A673 (cell line): ENCODE measurements around the gene SULT1A1. TPM values are rescaled to one million over a fixed set of nuclear protein-coding genes. Genes with fewer than 3 reads are reported as not detected.
"Not testable (repeated sequence)": the region's sequence is repeated elsewhere in the genome, so short reads cannot be mapped to it uniquely, and the experiment has no call there.

ENCODE experiments used
- Bru-seq: library from RNA; stranded (reverse); fragments of 400-500 nt; gene quantifications from one replicate; lab custom pipeline; 2021; lab: Mats Ljungman, UMichigan
- BruChase-seq, 2 experiments: library from RNA; stranded (reverse); fragments of 400-500 nt; gene quantifications; one replicate each; lab custom pipeline; 2021; lab: Mats Ljungman, UMichigan
- BruUV-seq: library from RNA; stranded (reverse); fragments of 400-500 nt; replicated peaks from 2 replicates; lab custom pipeline; 2021; lab: Mats Ljungman, UMichigan
- CTCF ChIA-PET: fragments of 300-600 bp; sonication (Branson Sonifier 250); formaldehyde crosslinking; loops from one replicate; lab custom pipeline; 2022; ENCODE audit warnings: antibody characterized with exemption; lab: Charles Lee
- POLR2A ChIA-PET: fragments of 300-600 bp; sonication (Branson Sonifier 250); formaldehyde crosslinking; loops from one replicate; lab custom pipeline; 2022; ENCODE audit warnings: antibody characterized with exemption; ENCODE audit not compliant: low non-redundant PET; lab: Charles Lee
- DNase-seq: peaks from one replicate; pipeline ENCODE4 v3.0.0-alpha.2; 2015; ENCODE audit warnings: low spot score
- H3K27ac ChIP-seq: fragments of 200-600 bp; sonication (generic); 2 replicates; pipeline ENCODE4 v1.5.1; 2016; ENCODE audit warnings: mixed run types, low read depth, mild to moderate bottlenecking, mixed read lengths, antibody characterized with exemption, low read length; ENCODE audit not compliant: poor library complexity, severe bottlenecking
- H3K27me3 ChIP-seq: fragments of 200-600 bp; sonication (generic); replicated peaks from 2 replicates; pipeline ENCODE4 v1.6.1; 2017; ENCODE audit warnings: mixed run types, low read depth, mild to moderate bottlenecking, mixed read lengths, antibody characterized with exemption, low read length; ENCODE audit not compliant: insufficient read depth, poor library complexity
- H3K36me3 ChIP-seq: fragments of 200-600 bp; sonication (generic); 2 replicates; pipeline ENCODE4 v1.6.1; 2016; ENCODE audit warnings: mixed run types, mild to moderate bottlenecking, mixed read lengths, antibody characterized with exemption, low read length; ENCODE audit not compliant: insufficient read depth, poor library complexity, severe bottlenecking
- H3K4me1 ChIP-seq: fragments of 200-600 bp; sonication (generic); 2 replicates; pipeline ENCODE4 v1.6.1; 2017; ENCODE audit warnings: mixed run types, mild to moderate bottlenecking, mixed read lengths, antibody characterized with exemption, low read length; ENCODE audit not compliant: insufficient read depth, poor library complexity, severe bottlenecking
- H3K4me3 ChIP-seq: fragments of 200-600 bp; sonication (generic); 2 replicates; pipeline ENCODE4 v1.5.1; 2016; ENCODE audit warnings: low read depth, mixed run types, mild to moderate bottlenecking, mixed read lengths, low read length; ENCODE audit not compliant: poor library complexity, severe bottlenecking
- H3K9me3 ChIP-seq: fragments of 200-600 bp; sonication (generic); 2 replicates; pipeline ENCODE4 v1.6.1; 2016; ENCODE audit warnings: mixed run types, low read depth, mild to moderate bottlenecking, mixed read lengths, antibody characterized with exemption, low read length; ENCODE audit not compliant: poor library complexity, severe bottlenecking
- EZH2 ChIP-seq: fragments of 200-600 bp; sonication (generic); IDR thresholded peaks from 2 replicates; pipeline ENCODE4 v1.6.1; 2017; ENCODE audit warnings: borderline replicate concordance, low read depth, mild to moderate bottlenecking, mixed read lengths, antibody characterized with exemption, low read length; ENCODE audit not compliant: poor library complexity, severe bottlenecking
- intact Hi-C: fragments of 100-400 bp; cut with micrococcal nuclease; formaldehyde crosslinking; loops from one replicate; pipeline ENCODE4 v1.10.0; 2022; ENCODE audit not compliant: unreplicated experiment
- long read RNA-seq: library from polyadenylated mRNA; stranded (forward); transcript quantifications from one replicate; pipeline ENCODE4 v2.0.0, GENCODE V29; 2022
- total RNA-seq: library from RNA; stranded (reverse); gene quantifications from 2 replicates; pipeline ENCODE4 v1.2.3, GENCODE V29; 2021
- TF ChIP-seq, protein P1 (sequence below): fragments of 300-800, 200-600 bp; sonication (generic); conservative IDR thresholded peaks from 2 replicates; pipeline ENCODE4 v1.5.1; 2017; ENCODE audit warnings: low read depth, mild to moderate bottlenecking, antibody characterized with exemption, low read length, moderate library complexity, mixed read lengths

SULT1A1 gene
- total RNA-seq: 8.9 and 10.8 TPM in 2 replicates
- Bru-seq, nascent RNA: percentile 60 among the genes with signal in this experiment
- BruChase-seq, experiment 1, labeled RNA remaining after a 2-hour chase: percentile 60 among the genes with signal in this experiment
- BruChase-seq, experiment 2, labeled RNA remaining after a 6-hour chase: percentile 74 among the genes with signal in this experiment
- long read RNA-seq, full-length matches to known transcripts: 18 of 31 reads
- long read RNA-seq, partial matches to known transcripts: 5 of 31 reads
- long read RNA-seq, other reads (novel, unspliced or antisense): 8 of 31 reads

DNA sequence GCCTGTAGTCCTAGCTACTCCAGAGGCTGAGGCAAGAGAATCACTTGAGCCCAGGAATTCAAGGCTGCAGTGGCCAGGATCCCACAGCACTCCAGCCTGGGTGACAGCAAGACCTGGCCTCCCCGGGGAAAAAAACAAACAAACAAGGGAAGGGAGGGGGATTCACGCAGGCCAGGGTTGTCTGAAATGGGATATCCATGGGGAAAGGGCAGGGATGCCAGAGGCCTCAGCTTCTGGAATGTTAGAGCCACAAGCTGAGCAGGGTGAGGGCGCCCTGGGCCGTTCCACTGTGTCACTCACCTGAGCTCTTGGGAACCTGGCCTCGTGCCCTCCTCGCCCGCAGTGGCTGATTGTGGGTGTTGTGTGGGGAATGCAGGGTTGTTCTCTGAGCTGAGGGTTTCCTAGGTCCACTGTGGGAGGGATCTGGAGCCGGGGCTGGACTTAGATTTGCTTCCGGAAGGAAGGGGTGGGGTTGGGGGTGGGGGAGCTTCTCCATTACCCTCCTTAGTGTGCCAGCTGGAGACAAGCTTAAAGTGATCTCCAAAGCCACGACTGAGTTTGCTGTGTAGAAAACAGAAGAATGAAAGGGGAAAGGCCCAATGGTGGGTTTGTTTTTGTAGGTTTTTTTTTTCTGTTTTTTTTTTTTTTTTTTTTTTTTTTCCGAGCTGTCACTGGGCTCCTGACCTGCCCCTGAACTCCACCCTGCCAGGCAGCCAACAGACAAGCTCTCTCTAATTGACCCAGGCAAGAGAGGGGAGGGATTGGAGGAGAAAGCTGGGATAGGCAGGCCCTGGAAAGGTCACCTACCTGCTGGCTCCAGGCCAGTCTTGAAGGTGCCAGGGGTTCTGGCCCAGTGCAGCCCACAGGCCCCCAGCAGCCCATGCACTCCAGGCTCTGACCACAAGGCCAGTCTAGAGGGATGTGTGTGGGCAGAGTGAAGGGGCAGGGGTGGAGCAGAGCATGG lies at the start of gene SULT1A1:
Gene SULT1A1, minus strand, starts transcription at position 414 of the 964 bp plus-strand sequence. CDS start 1,189 bp downstream, outside the sequence.
- ChIA-PET CTCF (no interaction called here), POLR2A (no interaction called here)
- Histone ChIP-seq H3K36me3 (no peaks in the 10 kb centered on the region), H3K27ac (no peak within 1 kb of the TSS), H3K4me1 (no peaks in the 10 kb centered on the region), H3K4me3 (peak within 1 kb of the TSS; percentile 15), H3K9me3 (no peaks in the 10 kb centered on the region), H3K27me3 (no peaks in the 10 kb centered on the region)
- intact Hi-C loops: no loop called here
- DNase-seq: peak; percentile 33
- no TSS peak for BruUV-seq
- no peak for TF ChIP-seq EZH2
- TF ChIP-seq, protein P1, sequence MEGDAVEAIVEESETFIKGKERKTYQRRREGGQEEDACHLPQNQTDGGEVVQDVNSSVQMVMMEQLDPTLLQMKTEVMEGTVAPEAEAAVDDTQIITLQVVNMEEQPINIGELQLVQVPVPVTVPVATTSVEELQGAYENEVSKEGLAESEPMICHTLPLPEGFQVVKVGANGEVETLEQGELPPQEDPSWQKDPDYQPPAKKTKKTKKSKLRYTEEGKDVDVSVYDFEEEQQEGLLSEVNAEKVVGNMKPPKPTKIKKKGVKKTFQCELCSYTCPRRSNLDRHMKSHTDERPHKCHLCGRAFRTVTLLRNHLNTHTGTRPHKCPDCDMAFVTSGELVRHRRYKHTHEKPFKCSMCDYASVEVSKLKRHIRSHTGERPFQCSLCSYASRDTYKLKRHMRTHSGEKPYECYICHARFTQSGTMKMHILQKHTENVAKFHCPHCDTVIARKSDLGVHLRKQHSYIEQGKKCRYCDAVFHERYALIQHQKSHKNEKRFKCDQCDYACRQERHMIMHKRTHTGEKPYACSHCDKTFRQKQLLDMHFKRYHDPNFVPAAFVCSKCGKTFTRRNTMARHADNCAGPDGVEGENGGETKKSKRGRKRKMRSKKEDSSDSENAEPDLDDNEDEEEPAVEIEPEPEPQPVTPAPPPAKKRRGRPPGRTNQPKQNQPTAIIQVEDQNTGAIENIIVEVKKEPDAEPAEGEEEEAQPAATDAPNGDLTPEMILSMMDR: no peak

DNA sequence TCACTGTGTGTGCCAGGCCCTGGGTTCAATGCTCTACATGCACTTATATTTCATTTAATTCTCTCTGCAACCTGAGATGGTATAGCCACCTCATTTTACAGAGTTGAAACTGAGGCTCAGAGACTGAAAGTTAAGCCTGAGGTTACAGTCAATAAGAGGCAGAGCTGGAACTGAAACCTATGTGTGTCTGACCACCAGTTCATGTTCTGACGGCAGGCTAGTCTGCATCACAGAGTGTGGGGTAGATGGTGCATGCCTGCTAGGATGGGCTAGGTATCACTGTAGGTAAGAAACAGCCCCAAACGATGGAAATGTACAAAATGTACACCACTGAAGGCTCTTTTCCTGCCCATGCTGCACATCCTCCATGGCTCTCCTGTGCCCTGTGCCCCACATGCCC lies 30.1 kb upstream of the SULT1A1 start:
- intact Hi-C loops, CTCF ChIA-PET, BruUV-seq: not testable (repeated sequence)

DNA sequence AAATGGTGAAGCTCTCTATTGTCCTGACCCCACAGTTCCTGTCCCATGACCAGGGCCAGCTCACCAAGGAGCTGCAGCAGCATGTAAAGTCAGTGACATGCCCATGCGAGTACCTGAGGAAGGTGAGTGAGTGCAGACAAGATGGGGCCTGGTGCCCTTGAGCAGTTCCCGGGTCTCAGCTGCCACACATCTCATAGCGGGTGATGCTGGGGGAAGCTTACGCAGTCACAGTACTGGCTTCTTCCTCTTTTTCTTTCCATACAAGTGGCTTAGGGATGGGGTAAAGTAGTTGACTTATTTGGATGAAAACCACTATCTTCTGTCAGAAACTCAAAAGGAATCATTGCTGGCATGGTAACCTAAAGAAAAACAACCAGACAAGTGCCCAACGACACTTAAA lies 28.5 kb upstream of the SULT1A1 start:
- H3K4me1 ChIP-seq: not testable (repeated sequence)

More for the DNA sequence above, 30.1 kb upstream of the SULT1A1 start:
- H3K9me3 ChIP-seq, H3K4me3 ChIP-seq, H3K27me3 ChIP-seq, H3K4me1 ChIP-seq, H3K36me3 ChIP-seq, DNase-seq, POLR2A ChIA-PET, H3K27ac ChIP-seq: not testable (repeated sequence)

DNA sequence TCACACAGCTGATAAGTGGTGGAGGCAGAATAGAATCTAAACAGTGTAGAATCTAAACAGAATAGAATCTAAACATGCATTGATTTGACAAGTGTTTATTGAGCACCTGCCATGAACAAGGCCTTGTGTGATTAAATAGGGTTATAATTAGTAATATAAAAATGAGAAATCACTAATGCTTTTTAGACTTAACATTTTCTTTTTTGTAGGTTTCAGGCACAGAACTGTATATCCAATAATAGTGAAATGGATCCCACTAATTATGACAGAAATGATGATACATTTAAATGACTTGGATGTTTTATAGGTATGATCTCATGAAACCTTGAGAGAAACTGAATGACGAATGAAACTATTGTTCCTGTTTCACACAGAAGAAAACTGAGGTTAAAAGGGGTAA lies 27.9 kb upstream of the SULT1A1 start, which contains the start of gene NPIPB8:
Gene NPIPB8, plus strand, starts transcription at position 301 of the 400 bp plus-strand sequence. CDS start 296 bp downstream, outside the sequence.
- H3K4me3 ChIP-seq, H3K9me3 ChIP-seq, BruUV-seq, DNase-seq, H3K27me3 ChIP-seq, CTCF ChIA-PET, intact Hi-C loops, H3K36me3 ChIP-seq, POLR2A ChIA-PET, H3K4me1 ChIP-seq, H3K27ac ChIP-seq: not testable (repeated sequence)

More for the DNA sequence above, 28.5 kb upstream of the SULT1A1 start:
- BruUV-seq, H3K9me3 ChIP-seq, intact Hi-C loops, H3K4me3 ChIP-seq, H3K27me3 ChIP-seq, POLR2A ChIA-PET, H3K27ac ChIP-seq, H3K36me3 ChIP-seq, CTCF ChIA-PET, DNase-seq: not testable (repeated sequence)

DNA sequence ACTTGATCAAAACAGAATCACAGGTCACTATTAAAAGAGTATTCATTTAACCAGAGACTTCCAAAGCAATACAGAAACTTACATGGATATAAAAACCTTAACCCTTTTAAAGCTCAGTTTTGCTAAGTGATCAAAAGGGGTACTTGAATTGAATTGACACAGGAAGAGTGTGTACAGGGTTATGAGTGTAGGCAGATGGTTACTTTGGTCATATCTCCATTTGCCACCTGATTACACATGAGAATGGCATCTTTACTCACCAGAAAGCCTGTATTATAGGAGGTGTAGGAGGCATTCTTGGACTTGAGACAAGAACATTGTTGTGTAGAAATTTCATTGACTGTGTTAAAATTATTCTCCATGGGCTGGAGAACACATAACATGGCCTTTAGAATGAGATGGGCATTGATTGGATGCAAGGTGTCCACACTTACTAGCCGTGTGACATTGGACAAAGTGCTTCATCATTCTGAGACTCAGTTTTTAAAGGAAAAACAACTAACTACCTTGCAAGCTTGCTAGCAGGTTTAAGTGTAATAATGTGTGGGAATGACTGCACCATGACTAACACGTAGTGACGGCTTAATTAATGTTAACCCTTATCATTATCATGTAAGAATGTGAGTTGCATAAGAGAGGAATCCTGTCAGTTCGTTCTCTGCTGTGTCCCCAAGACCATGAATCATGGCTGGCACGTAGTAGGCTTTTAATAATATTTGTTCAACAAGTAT lies 26.4 kb upstream of the SULT1A1 start:
- H3K27ac ChIP-seq, H3K36me3 ChIP-seq, CTCF ChIA-PET, H3K27me3 ChIP-seq, DNase-seq, intact Hi-C loops, H3K9me3 ChIP-seq, H3K4me1 ChIP-seq, BruUV-seq, H3K4me3 ChIP-seq, POLR2A ChIA-PET: not testable (repeated sequence)

DNA sequence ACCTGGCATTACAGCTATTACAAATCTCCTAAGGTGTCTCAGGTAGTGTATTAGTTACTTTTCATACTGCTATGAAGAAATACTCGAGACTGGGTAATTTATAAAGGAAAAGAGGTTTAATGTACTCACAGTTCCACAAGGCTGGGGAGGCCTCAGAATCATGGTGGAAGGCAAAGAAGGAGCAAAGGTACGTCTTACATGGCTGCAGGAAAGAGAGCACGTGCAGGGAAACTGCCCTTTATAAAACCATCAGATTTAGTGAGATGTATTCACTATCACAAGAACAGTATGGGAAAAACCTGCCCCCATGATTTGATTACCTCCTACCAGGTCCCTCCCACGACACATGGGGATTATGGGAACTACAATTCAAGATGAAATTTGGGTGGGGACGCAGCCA lies 21.1 kb upstream of the SULT1A1 start:
- POLR2A ChIA-PET, H3K27me3 ChIP-seq, DNase-seq, H3K9me3 ChIP-seq, CTCF ChIA-PET, H3K4me1 ChIP-seq, intact Hi-C loops, BruUV-seq, H3K4me3 ChIP-seq, H3K27ac ChIP-seq, H3K36me3 ChIP-seq: not testable (repeated sequence)
